Measurements from ENCODE around the gene TACR1.
A peak's percentile ranks its signal among the peaks of the same experiment; 100 is the strongest.

Gene TACR1

DNA sequence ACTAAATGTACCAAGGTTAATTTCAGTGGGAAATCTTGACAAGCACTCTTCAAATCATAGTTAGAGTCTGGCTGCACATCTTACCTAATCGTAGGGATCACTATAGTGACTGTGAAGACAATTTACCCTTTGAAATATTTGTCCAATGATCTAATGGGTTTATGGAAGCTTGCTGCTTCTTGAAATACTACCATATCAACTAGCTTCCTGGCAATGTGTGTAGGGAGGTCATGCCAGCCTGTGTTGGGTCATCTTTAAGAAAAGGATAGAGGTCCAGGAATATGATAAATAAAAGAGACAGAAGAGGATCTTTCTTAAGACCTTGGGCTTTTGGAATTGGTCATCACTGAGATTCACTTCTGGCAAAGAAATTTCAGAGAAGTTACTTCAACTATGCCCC lies 156.5 kb downstream of the TACR1 start:
- DNase-seq: no peak

GRCh38 chr2:75041731-75042600 lies 157.4 kb downstream of the TACR1 start:
- DNase-seq: no peak

GRCh38 chr2:75041226-75041625 lies 158.1 kb downstream of the TACR1 start:
- DNase-seq: no peak

DNA sequence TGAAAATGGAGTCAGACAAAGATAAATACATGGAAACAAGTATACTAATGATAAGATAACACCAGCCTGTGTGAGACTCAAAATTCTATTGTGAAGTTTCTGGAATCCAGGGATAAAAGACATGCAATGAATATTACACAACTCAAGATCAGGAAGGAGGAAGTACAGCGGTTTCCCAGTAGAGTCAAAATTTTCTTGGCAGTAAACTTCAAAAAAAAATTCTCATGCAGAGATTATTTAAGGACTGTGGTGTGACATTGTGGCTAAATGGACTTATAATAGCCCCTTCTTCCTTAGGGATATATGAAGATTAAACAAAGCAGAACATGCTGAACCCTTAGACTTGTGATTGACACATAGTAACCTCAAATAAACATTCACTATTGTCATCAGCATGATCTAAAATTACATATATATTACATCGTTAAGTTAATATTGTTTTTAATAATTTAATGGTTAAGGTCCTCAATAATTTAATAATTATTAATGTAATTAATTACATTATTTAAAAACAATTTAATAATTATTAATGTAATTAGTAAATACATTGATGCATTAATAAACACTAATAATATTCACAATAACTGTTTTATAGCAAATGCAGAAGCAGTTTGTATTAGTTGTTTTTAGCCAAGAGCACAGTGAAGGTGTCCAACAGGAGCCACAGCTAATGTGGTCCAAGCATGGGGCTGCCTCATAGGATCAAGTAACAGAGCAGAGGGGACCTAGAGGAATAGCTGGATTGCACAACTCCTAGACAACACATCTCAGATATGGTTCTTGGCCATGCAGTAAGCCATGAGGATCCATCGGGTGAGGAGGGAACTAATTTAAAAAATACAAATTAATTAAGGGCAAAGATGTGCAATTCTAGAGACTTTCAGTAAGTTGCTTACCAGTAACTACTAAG lies 163.6 kb downstream of the TACR1 start:
- no peak for DNase-seq

- no peak for DNase-seq
These were observed 165.8 kb downstream of the TACR1 start for GRCh38 chr2:75033516-75033915.

GRCh38 chr2:75031906-75032803 lies 167.2 kb downstream of the TACR1 start:
- DNase-seq: no peak

GRCh38 chr2:75031171-75031570 lies 168.1 kb downstream of the TACR1 start:
- DNase-seq: no peak

- no peak for DNase-seq
These were observed 168.9 kb downstream of the TACR1 start for GRCh38 chr2:75030218-75031009.

DNA sequence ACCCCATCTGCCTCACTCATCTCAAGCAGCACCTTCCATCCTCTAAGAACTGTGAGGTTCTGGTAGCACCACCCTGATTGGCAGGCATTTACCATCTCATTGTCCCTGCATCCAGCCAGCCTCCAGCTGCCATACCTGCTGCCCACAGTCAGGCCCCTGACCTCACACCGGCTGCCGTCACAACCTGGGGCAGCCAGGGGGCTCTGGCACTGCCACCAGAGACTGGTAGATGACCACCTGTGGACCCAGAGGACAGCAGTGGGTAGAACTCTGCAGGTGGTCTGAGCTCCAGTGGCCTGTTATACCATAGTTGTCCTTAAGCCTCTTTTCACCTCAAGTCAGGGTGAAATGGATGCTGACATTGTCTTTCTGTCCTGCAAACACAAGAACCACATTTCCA lies 171.4 kb downstream of the TACR1 start:
- no peak for DNase-seq

GRCh38 chr2:75025633-75026380 lies 173.5 kb downstream of the TACR1 start:
- no peak for DNase-seq

GRCh38 chr2:75025216-75025615 lies 174.1 kb downstream of the TACR1 start:
- DNase-seq: no peak

DNA sequence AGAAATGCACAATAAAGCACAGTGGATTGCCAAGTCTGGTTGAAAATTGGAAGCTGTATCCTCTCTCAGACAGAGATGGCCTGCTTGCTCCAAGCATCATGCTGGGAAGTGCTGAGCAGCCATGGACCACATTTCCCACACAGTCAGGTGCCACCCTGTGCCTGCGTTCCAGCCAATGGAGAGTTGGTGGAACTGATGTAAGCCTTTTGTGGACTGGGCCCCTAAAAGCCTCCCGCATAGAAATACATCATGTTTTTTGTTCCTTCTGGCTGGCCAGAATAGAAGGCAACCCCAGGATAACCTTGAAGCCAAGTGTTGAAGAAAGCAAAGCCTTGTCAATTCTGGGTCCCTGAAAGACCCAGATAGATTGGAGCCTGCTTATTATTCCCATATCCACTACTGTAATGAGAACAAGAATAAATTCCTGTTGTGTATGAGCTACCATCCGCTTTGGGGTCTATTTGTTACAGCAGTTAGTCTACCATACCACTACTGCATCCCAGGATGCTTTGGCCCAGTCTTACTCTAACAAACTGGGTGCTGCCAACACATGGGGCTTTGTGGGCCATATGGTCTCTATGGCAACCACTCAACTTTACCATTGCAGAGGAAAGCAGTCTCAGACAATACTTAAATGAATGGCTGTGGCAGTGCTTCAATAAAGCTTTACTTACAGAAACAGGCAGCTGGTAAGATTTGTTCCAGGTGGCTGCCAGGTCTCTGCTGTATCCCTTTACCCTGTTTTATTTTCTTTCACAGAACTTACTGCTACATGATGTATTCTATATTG lies 175.5 kb downstream of the TACR1 start:
- DNase-seq: no peak

DNA sequence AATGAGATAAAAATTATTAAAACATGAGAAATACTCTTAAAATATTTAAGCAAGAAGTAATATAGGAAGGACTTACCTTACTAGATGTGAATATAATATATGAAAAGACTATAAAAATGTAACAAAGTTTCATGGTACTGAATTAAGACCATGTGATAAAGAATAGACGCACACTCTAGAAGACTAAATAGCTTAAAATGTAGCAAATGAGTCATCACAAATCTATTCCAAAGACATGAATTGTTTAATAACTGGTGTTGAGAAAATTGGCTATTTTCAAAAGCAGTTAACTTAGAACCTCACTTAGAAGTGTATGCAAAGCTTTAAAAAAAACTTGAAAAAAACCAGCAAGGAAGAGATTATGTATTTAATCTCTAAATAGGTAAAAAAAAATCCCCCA lies 176.8 kb downstream of the TACR1 start:
- DNase-seq: no peak

- no peak for DNase-seq
These were observed 177.6 kb downstream of the TACR1 start for GRCh38 chr2:75021672-75022071.

- DNase-seq: no peak
These were observed 178.8 kb downstream of the TACR1 start for GRCh38 chr2:75020476-75020875.

- DNase-seq: no peak
These were observed 179.5 kb downstream of the TACR1 start for GRCh38 chr2:75019790-75020189.

DNA sequence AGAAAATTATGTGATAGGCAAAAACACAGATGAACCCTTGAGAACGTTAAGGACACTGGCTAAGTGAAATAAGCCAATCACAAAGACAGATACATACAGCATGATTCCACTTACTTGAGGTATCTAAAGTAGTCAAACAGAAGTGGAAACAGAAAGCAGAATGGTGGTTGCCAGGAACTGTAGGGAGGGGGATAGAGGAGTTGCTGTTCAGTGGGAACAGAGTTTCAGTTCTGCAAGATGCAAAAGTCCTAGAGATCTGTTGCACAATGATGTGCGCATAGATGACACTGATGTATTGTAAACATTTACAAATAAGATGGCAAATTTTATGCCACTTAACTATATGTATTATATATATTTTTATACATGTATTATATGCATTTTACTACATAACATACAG lies 181.2 kb downstream of the TACR1 start:
- DNase-seq: peak; percentile 12

GRCh38 chr2:75012080-75012479 lies 187.2 kb downstream of the TACR1 start:
- DNase-seq: no peak

GRCh38 chr2:75010571-75010970 lies 188.7 kb downstream of the TACR1 start:
- DNase-seq: no peak

- DNase-seq: no peak
These were observed 191.5 kb downstream of the TACR1 start for GRCh38 chr2:75007819-75008218.
